GM18907 (cell line): Measurements from ENCODE around the gene KIF26B.
"Not testable (repeated sequence)": the region's sequence is repeated elsewhere in the genome, so short reads cannot be mapped to it uniquely, and the experiment has no call there.

Source experiments
- ATAC-seq: cut with Tn5 transposase; IDR thresholded peaks from one replicate; pipeline ENCODE4 v1.9.1; 2021; ENCODE audit warnings: mild to moderate bottlenecking, moderate library complexity; ENCODE audit not compliant: unreplicated experiment

KIF26B gene

GRCh38 chr1:245687152-245687635 is 532.4 kb downstream of the KIF26B start:
- no peak for ATAC-seq

GRCh38 chr1:245687636-245688535 is 533.1 kb downstream of the KIF26B start:
- no peak for ATAC-seq

DNA sequence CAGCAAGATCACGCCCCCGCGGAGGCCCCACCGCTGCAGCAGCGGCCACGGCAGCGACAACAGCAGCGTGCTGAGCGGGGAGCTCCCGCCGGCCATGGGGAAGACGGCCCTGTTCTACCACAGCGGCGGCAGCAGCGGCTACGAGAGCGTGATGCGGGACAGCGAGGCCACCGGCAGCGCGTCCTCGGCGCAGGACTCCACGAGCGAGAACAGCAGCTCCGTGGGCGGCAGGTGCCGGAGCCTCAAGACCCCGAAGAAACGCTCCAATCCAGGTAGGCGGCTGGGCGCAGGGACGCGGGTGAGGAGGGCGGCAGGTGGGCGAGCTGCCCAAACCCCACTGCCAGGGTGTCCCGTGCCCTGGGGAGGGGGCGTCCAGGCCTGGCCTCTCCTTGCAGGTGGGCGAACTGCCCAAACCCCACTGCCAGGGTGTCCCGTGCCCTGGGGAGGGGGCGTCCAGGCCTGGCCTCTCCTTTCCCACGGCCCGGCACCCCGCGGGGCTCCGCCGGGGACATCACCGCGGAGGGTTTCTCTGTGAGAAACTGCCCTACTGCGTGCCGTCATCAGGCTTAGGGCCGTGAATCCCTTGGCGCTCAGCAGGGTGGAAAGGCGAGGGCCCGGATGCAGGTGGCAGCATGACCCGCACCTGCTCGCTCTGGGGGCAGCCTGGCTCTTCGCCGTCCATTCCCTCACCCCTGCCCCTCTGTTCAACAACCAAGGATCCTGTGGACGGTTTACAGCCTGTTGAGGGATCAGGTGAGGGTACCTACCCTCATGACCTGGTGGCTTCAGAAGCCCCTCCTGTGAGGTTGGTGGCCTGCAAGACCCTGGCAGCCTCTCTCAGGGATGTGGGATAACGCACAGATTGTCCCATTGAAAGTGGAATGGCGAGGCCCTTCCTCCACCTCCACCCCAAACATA is 534.0 kb downstream of the KIF26B start:
- no peak for ATAC-seq

DNA sequence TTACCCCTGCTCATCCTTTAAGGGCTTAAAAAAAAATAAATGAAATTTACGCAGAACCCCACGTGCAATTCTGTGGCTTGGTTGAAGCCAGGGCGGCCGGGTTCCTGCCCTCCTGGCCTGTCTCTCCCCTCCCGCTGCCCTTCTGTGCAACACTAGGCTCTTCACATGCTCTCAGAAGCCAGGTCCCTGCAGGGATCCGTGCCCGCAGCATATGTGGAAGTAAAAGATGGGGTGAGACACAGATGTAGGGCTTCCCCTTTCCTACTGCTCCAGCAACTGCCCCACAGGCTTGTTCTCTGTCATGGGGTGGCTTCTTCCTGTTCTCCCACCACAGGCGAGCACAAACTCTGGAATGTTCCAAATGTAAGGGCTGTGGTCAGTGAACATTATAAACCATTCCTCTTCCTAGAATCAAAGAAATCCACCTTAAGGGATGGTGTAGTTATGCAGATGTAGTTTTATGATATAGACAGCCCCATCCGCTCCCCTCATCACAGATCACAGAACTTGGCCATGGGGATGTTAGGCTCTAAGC is 535.4 kb downstream of the KIF26B start:
- ATAC-seq = no peak

- ATAC-seq = no peak
These were observed 536.3 kb downstream of the KIF26B start for GRCh38 chr1:245690946-245691541.

GRCh38 chr1:245691897-245692296 is 537.1 kb downstream of the KIF26B start:
- ATAC-seq = no peak

DNA sequence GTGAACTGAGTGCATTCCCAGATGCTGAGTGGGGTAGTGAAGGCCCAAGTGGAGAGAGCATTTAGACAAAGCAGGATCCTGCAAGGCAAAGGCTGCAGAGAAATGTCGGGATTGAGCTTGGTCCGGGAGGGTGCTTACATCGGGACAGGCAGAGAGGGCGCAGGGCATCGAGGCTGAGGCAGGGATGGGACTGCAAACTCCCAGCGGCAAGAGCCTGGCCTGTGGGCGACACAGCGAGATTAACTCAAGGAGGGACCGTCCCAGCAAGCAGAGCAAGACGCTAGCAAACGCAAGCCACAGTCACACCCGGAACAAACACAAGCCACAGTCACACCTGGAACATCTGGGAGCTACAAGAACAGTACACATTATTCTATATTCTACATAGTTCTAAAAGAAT is 537.5 kb downstream of the KIF26B start:
- ATAC-seq = no peak

DNA sequence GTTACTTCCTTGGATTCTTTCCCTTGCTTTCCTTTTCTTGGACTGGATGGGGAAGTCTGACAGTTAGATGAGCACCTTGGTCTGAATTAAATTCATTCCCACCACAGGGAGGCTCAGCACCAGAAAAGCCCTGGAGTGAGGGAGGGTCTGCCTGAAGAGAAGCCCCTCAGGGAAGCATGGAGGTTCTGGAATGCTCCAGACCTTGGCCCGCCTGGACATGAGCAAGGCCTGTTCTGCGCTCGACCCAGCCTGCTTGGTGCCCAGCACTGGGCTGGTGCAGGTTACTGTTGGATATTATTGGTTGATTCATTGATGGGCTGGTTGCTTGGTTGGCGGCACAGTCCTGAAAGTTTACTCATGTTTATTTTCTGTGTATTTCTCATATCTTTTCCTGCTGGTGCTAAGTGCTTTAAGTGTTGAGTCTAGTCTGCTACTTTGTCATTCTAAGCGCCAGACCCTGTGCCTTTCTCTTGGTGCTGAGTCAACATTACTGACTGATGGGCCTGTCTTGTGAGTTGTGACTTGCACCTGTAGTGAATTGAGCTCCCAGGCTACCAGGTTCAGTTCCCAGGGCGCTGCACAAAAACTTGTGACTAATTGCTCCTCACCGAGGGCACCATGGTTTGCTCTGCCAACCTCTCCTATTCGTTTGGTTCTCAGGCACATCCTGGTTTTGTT is 538.5 kb downstream of the KIF26B start:
- no peak for ATAC-seq

GRCh38 chr1:245693941-245694752 is 539.4 kb downstream of the KIF26B start:
- ATAC-seq = no peak

- ATAC-seq = no peak
These were observed 540.0 kb downstream of the KIF26B start for GRCh38 chr1:245694753-245695195.

- ATAC-seq = no peak
These were observed 540.4 kb downstream of the KIF26B start for GRCh38 chr1:245695211-245695610.

GRCh38 chr1:245695701-245696100 is 540.9 kb downstream of the KIF26B start:
- not testable (repeated sequence) for ATAC-seq

- ATAC-seq = no peak
These were observed 543.3 kb downstream of the KIF26B start for GRCh38 chr1:245698116-245698515.

DNA sequence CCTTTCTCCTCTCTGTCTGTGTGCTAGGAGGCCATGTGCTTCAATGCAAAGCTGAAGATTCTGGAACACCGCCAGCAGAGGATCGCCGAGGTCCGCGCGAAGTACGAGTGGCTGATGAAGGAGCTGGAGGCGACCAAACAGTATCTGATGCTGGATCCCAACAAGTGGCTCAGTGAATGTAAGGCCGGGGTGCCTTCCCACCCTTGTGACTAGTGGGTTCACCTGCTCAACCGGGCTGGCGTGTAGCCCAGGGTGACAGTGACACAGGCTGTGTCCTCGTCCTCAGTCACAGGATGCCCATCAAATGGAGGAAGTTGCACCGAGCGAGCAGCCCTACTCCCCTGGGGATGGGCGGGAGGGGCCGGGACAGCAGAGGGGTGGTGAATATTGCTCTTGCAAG is 544.1 kb downstream of the KIF26B start:
- no peak for ATAC-seq

- ATAC-seq = no peak
These were observed 545.8 kb downstream of the KIF26B start for GRCh38 chr1:245700631-245701030.

GRCh38 chr1:245701631-245702030 is 546.8 kb downstream of the KIF26B start:
- no peak for ATAC-seq

DNA sequence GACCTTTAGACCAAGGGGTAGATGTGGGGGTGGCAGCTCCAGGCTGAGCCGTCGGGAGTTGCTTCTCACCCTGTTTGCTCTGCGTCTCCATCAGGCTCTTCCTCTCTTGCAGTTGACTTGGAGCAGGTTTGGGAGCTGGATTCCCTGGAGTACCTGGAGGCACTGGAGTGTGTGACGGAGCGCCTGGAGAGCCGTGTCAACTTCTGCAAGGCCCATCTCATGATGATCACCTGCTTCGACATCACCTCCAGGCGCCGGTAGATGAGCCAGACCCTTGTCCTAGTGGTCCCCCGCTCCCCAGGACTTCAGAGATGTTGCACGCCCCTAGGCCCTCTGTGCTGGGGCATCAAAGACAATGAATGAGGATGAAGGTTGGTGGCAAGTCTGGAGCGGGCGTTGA is 547.6 kb downstream of the KIF26B start:
- ATAC-seq = no peak

GRCh38 chr1:245704341-245704740 is 549.6 kb downstream of the KIF26B start:
- ATAC-seq = no peak

DNA sequence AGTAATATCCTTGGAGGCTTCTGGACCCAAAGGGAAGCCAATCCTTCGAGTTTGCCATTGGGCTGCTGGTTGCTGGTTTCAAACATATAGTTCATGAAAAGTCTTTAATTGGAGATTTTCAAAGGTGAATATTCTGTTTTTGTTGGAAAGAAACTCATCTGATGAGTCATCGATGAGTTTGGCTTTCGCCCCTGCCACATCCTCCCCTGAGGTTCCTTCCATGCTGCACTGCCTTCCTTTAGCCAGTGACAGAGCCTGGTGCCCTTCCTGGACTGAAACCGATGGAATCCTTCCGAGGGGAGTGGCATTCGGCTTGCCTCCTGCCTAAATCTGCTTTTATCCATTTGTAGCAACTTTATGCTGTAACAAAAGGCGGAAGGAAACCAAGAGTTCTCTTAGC is 550.0 kb downstream of the KIF26B start:
- no peak for ATAC-seq
